ENCODE measurements around the gene PDIA2.

GRCh38 chr16:290015-290680 lies 7.2 kb downstream of the PDIA2 start:
- TF ChIP-seq EZH2 (IDR thresholded peaks at IDR 0.05; ENCODE audit: borderline replicate concordance, low read length) (no peak), CTCF (conservative IDR thresholded peaks at IDR 0.05 in 1 of 2, IDR thresholded peaks at IDR 0.05 in 1 of 2; ENCODE audit: extremely low read depth in 1 of 2, insufficient read depth in 1 of 2, low read depth in 1 of 2, low read length in 2 of 2) (no peak)
